ENCODE results near the gene CCL18. TPM values are rescaled to one million over a fixed set of nuclear protein-coding genes. Genes with fewer than 3 reads are reported as not detected.
A peak's percentile ranks its signal among the peaks of the same experiment; 100 is the strongest.

CCL18 gene
- total RNA-seq, 1 experiment from 2014 or later = not detected

DNA sequence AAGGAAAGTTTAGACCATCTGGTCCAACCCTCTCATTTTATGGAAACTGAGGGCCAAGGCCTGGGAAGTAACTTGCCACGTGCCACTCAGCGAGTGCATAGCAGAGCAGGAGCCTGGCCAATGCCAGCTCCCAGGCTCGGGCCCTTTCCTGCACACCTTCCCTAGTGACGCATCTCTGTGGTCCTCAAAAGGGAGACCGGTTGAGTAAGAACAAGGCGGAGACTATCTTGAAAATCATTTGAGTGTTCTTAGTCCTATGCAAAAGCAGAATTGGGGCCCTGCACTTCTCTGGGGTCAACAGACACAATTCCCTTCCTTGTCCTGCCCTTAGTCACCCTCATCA is 42.4 kb downstream of the CCL18 start:
- H3K27me3 ChIP-seq (ENCODE audit: insufficient read depth, low read length) = no peaks in the 10 kb centered on the region
- H3K4me1 ChIP-seq (ENCODE audit: insufficient read depth, low read length) = no peaks in the 10 kb centered on the region
- no peak overlapping the region for H4K91ac ChIP-seq (ENCODE audit: insufficient read length, low read depth, low read length)
- TF ChIP-seq CTCF (conservative IDR thresholded peaks at IDR 0.05) = no peak
- H3K79me2 ChIP-seq (ENCODE audit: insufficient read depth, low read length) = no peaks in the 10 kb centered on the region
- no peak overlapping the region for H2BK5ac ChIP-seq (ENCODE audit: insufficient read length, low read length)
- H3K9me3 Mint-ChIP-seq = peaks cover 0 to 3% of the 10 kb centered on the region in 2 experiments; a peak in 1 of 5 replicates
- H3K18ac ChIP-seq (ENCODE audit: insufficient read length, low read depth, low read length) = no peak overlapping the region
- WGBS (ENCODE audit: extremely low coverage, insufficient read length, low lambda C conversion rate) = no CpG with 5 or more reads among the region's 6 CpGs
- no peak overlapping the region for H2BK20ac ChIP-seq (ENCODE audit: low read depth, low read length, poor library complexity, severe bottlenecking)
- H3K56ac ChIP-seq (ENCODE audit: insufficient read length, low read depth, low read length) = no peak overlapping the region
- no peak overlapping the region for H3K23ac ChIP-seq (ENCODE audit: insufficient read length, low read depth, low read length)
- no peaks in the 10 kb centered on the region for H3K23me2 ChIP-seq (ENCODE audit: insufficient read length, low read depth, low read length, poor library complexity, severe bottlenecking)
- no peaks in the 10 kb centered on the region for H3K36me3 Mint-ChIP-seq (ENCODE audit: insufficient read depth in 1 of 3, low read depth in 3 of 3)
- no peak overlapping the region for H3K27ac Mint-ChIP-seq
- no peak overlapping the region for H3K9ac ChIP-seq (ENCODE audit: extremely low read depth, insufficient read length, low read length)
- no peak overlapping the region for H2BK15ac ChIP-seq (ENCODE audit: low read depth, low read length)
- no peaks in the 10 kb centered on the region for H4K20me1 ChIP-seq (ENCODE audit: control insufficient read depth, insufficient read depth, insufficient read length)
- no peak overlapping the region for H3K27ac ChIP-seq (ENCODE audit: insufficient read length, low read depth, low read length)
- H3K14ac ChIP-seq (ENCODE audit: insufficient read depth, low read length) = no peak overlapping the region
- no peak overlapping the region for H2BK120ac ChIP-seq (ENCODE audit: low read depth, low read length, poor library complexity, severe bottlenecking)
- DNase-seq = peak; percentile 7
- H4K8ac ChIP-seq (replicated peaks; ENCODE audit: insufficient read length, low read depth, low read length) = no peak overlapping the region
- H3T11ph ChIP-seq (ENCODE audit: low read length) = no peak overlapping the region
- H3K4me2 ChIP-seq (ENCODE audit: insufficient read depth, insufficient read length, low read length) = no peak overlapping the region
- H4K5ac ChIP-seq (ENCODE audit: insufficient read length, low read depth, low read length) = no peak overlapping the region
- no peak overlapping the region for H2AK5ac ChIP-seq (ENCODE audit: insufficient read length, low read length)
- H3K9me3 ChIP-seq (ENCODE audit: control insufficient read depth, low read depth, low read length) = no peaks in the 10 kb centered on the region
- H3K79me1 ChIP-seq (ENCODE audit: insufficient read depth, low read depth, low read length, poor library complexity, severe bottlenecking) = no peaks in the 10 kb centered on the region
- H3K4me1 Mint-ChIP-seq = peaks cover 8 to 17% of the 10 kb centered on the region in 2 experiments
- no peak overlapping the region for H3K4ac ChIP-seq (ENCODE audit: low read depth, low read length)
- no peak overlapping the region for H3K4me3 Mint-ChIP-seq
- H2AFZ ChIP-seq (ENCODE audit: low read length) = no peak overlapping the region
- H2BK12ac ChIP-seq (ENCODE audit: insufficient read length, low read depth, low read length) = no peak overlapping the region
- H3K27me3 Mint-ChIP-seq (ENCODE audit: low read depth) = peaks cover 11% of the 10 kb centered on the region
